Trophoblast cell (in vitro differentiated cells and primary cell): ENCODE measurements around the gene TIMP4.

ENCODE experiments used
- DNase-seq, 2 donors: peaks; one replicate each; pipeline ENCODE4 v3.0.0-alpha.2; 2016
- H2AFZ ChIP-seq: 2 replicates; pipeline ENCODE4 v1.6.1; 2013; ENCODE audit warnings: low read length, moderate library complexity, mild to moderate bottlenecking; ENCODE audit not compliant: insufficient read depth, poor library complexity
- H2AK5ac ChIP-seq: 2 replicates; pipeline ENCODE4 v1.6.1; 2013; ENCODE audit warnings: mild to moderate bottlenecking, low read length
- H2BK120ac ChIP-seq: 2 replicates; pipeline ENCODE4 v1.6.1; 2013; ENCODE audit warnings: low read length, mild to moderate bottlenecking, moderate library complexity; ENCODE audit not compliant: insufficient read depth, poor library complexity
- H2BK12ac ChIP-seq: 2 replicates; pipeline ENCODE4 v1.6.1; 2013; ENCODE audit warnings: mild to moderate bottlenecking, low read length, moderate library complexity
- H2BK5ac ChIP-seq: 2 replicates; pipeline ENCODE4 v1.6.1; 2013; ENCODE audit warnings: low read length, low read depth, moderate library complexity, mild to moderate bottlenecking; ENCODE audit not compliant: poor library complexity
- H3K14ac ChIP-seq: 2 replicates; pipeline ENCODE4 v1.6.1; 2013; ENCODE audit warnings: mild to moderate bottlenecking, low read length
- H3K18ac ChIP-seq: 2 replicates; pipeline ENCODE4 v1.6.1; 2013; ENCODE audit warnings: mild to moderate bottlenecking, low read length
- H3K23ac ChIP-seq: 2 replicates; pipeline ENCODE4 v1.6.1; 2013; ENCODE audit warnings: low read length
- H3K27ac ChIP-seq: 2 replicates; pipeline ENCODE4 v1.5.1; 2013; ENCODE audit warnings: low read depth, mild to moderate bottlenecking, inconsistent platforms, low read length, moderate library complexity
- H3K27me3 ChIP-seq: 2 replicates; pipeline ENCODE4 v1.6.1; 2013; ENCODE audit warnings: inconsistent platforms, mild to moderate bottlenecking, low read length, moderate library complexity; ENCODE audit not compliant: insufficient read depth
- H3K36me3 ChIP-seq, 2 experiments: 1 replicate in 1 of 2; 2 replicates in 1 of 2; pipeline ENCODE4 v1.6.1; 2013; ENCODE audit warnings: low read length in 2 of 2, mild to moderate bottlenecking in 2 of 2, moderate library complexity in 1 of 2; ENCODE audit not compliant: insufficient read depth in 2 of 2, control insufficient read depth in 1 of 2
- H3K4ac ChIP-seq: 2 replicates; pipeline ENCODE4 v1.6.1; 2013; ENCODE audit warnings: low read depth, mild to moderate bottlenecking, low read length, moderate library complexity
- H3K4me1 ChIP-seq, 2 experiments: 1 replicate in 1 of 2; 2 replicates in 1 of 2; pipeline ENCODE4 v1.6.1; 2013; ENCODE audit warnings: low read length in 2 of 2, mild to moderate bottlenecking in 2 of 2, moderate library complexity in 1 of 2; ENCODE audit not compliant: insufficient read depth in 2 of 2, control insufficient read depth in 1 of 2
- H3K4me2 ChIP-seq: 2 replicates; pipeline ENCODE4 v1.6.1; 2013; ENCODE audit warnings: inconsistent platforms, mild to moderate bottlenecking, low read length, moderate library complexity
- H3K4me3 ChIP-seq: 2 replicates; pipeline ENCODE4 v1.5.1; 2013; ENCODE audit warnings: mild to moderate bottlenecking, low read depth, low read length, inconsistent platforms
- H3K79me1 ChIP-seq: one replicate; pipeline ENCODE4 v1.6.1; 2013; ENCODE audit warnings: low read length
- H3K79me2 ChIP-seq: 2 replicates; pipeline ENCODE4 v1.6.1; 2013; ENCODE audit warnings: low read length, mild to moderate bottlenecking; ENCODE audit not compliant: control insufficient read depth, insufficient read depth, poor library complexity
- H3K9ac ChIP-seq: 2 replicates; pipeline ENCODE4 v1.6.1; 2013; ENCODE audit warnings: mild to moderate bottlenecking, low read length
- H3K9me3 ChIP-seq: 2 replicates; pipeline ENCODE4 v1.6.1; 2013; ENCODE audit warnings: low read depth, mild to moderate bottlenecking, control low read depth, inconsistent platforms, low read length; ENCODE audit not compliant: insufficient read depth
- H4K12ac ChIP-seq: 2 replicates; pipeline ENCODE4 v1.6.1; 2013; ENCODE audit warnings: low read depth, mild to moderate bottlenecking, low read length, moderate library complexity
- H4K8ac ChIP-seq: 2 replicates; pipeline ENCODE4 v1.6.1; 2013; ENCODE audit warnings: low read depth, mild to moderate bottlenecking, low read length, moderate library complexity
- H4K91ac ChIP-seq: one replicate; pipeline ENCODE4 v1.6.1; 2013; ENCODE audit warnings: low read depth, mild to moderate bottlenecking, low read length, moderate library complexity
- WGBS: extraction: QIAGEN DNeasy Blood & Tissue Kit; methylation state at CpG from one replicate; pipeline ENCODE4 v1.1.7; 2013; ENCODE audit warnings: missing lambda C conversion rate; ENCODE audit not compliant: insufficient read length, insufficient coverage; ENCODE audit errors: extremely low coverage; 5-methylcytosine and 5-hydroxymethylcytosine counted together

The TIMP4 gene

DNA sequence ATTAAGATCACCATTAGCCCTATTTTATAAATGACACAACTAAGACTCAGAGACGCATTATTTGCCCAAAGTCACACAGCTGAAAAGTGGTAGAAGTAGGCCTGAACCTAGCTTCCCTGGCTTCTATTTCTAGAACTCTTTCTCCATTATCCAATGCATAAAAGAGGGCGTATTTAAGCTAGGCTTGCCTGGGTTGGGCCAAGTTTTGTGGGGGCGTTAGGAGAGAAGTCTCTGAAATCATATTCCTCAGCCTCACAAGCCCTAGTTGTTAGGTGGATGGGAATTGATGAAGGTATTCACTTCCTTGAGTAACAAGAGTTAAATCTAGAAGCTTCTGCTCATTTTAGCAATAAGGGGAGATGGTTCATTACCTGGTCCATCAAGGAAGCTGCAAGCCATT, 22.3 kb downstream of the TIMP4 start:
- Histone ChIP-seq H3K27ac (no peak overlapping the region), H2BK12ac (no peak overlapping the region), H3K36me3 (no peaks in the 10 kb centered on the region), H2AFZ (no peak overlapping the region), H4K91ac (no peak overlapping the region), H3K4me3 (no peak overlapping the region), H4K8ac (no peak overlapping the region), H3K4me2 (no peak overlapping the region), H3K23ac (no peak overlapping the region), H3K4ac (no peak overlapping the region), H3K4me1 (peaks cover 0 to 2% of the 10 kb centered on the region in 2 experiments), H3K18ac (no peak overlapping the region), H3K9me3 (no peaks in the 10 kb centered on the region), H2BK120ac (no peak overlapping the region), H3K9ac (no peak overlapping the region), H3K79me2 (no peaks in the 10 kb centered on the region), H2AK5ac (no peak overlapping the region), H3K27me3 (no peaks in the 10 kb centered on the region), H2BK5ac (no peak overlapping the region), H4K12ac (no peak overlapping the region), H3K14ac (no peak overlapping the region), H3K79me1 (no peaks in the 10 kb centered on the region)
- DNase-seq: no peak
- no CpG with 5 or more reads among the region's 3 CpGs for WGBS

DNA sequence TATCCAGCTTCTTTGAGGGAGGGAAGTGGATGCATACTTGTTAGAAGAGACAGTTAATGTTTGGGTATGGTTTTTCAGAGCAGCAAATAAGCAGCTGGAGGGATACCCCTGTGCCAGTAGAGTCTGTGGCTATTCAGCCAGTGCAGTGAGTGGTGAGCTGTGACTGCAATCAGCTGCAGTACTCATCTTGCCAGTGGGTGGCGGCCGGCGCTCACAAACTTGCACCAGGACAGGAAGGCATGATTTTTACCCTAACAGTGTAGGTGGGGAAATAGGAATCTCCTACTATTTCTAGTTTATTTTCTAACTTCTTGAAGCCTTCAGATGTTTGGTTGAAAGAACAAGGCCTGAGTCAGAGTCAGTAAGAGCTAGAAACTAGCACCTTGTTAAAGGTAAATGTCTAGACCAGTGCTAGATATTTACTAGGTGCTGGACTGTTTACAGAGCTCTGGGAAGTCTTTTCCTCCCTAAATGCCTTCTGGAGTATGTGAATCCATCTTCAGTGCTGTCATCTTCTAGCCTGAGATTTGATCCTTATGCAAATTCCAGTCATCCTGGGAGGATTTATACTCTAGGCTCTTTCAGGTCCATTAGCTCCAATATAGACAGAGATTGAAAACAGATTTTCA, 23.6 kb downstream of the TIMP4 start:
- H2AK5ac ChIP-seq: no peak overlapping the region
- no peak overlapping the region for H3K23ac ChIP-seq
- H2BK120ac ChIP-seq: no peak overlapping the region
- H2BK12ac ChIP-seq: no peak overlapping the region
- H3K14ac ChIP-seq: no peak overlapping the region
- H3K27ac ChIP-seq: no peak overlapping the region
- H2BK5ac ChIP-seq: no peak overlapping the region
- no peaks in the 10 kb centered on the region for H3K4me1 ChIP-seq
- H3K4me3 ChIP-seq: no peak overlapping the region
- no peak overlapping the region for H4K8ac ChIP-seq
- no peak overlapping the region for H3K4ac ChIP-seq
- H4K91ac ChIP-seq: no peak overlapping the region
- H4K12ac ChIP-seq: no peak overlapping the region
- no peaks in the 10 kb centered on the region for H3K36me3 ChIP-seq
- peak; percentile 51 to 73 for DNase-seq
- H2AFZ ChIP-seq: no peak overlapping the region
- no CpG with 5 or more reads among the region's 3 CpGs for WGBS
- no peaks in the 10 kb centered on the region for H3K9me3 ChIP-seq
- no peak overlapping the region for H3K18ac ChIP-seq
- no peaks in the 10 kb centered on the region for H3K27me3 ChIP-seq
- no peak overlapping the region for H3K4me2 ChIP-seq
- no peak overlapping the region for H3K9ac ChIP-seq
- no peaks in the 10 kb centered on the region for H3K79me1 ChIP-seq
- H3K79me2 ChIP-seq: no peaks in the 10 kb centered on the region

DNA sequence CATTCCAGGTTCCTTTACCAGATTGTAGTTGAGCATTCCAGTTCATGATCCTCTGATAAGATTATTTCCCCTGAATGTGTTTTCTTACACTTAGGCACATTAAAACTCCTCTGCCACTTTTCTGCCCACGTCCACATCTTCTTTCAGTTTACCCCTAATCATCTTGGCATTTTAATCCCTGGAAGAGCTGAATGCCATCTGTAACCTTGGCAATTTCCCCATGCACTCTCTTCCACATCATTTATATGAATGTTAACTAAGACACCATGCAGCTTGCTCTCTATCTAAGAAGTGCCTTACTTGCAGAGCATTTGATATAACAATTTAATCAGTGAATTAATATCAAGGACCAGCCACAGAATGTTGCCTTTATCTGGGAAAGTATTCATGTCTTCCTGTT, 25.8 kb downstream of the TIMP4 start:
- WGBS: no CpG with 5 or more reads among the region's 1 CpG
- no peak overlapping the region for H2BK5ac ChIP-seq

DNA sequence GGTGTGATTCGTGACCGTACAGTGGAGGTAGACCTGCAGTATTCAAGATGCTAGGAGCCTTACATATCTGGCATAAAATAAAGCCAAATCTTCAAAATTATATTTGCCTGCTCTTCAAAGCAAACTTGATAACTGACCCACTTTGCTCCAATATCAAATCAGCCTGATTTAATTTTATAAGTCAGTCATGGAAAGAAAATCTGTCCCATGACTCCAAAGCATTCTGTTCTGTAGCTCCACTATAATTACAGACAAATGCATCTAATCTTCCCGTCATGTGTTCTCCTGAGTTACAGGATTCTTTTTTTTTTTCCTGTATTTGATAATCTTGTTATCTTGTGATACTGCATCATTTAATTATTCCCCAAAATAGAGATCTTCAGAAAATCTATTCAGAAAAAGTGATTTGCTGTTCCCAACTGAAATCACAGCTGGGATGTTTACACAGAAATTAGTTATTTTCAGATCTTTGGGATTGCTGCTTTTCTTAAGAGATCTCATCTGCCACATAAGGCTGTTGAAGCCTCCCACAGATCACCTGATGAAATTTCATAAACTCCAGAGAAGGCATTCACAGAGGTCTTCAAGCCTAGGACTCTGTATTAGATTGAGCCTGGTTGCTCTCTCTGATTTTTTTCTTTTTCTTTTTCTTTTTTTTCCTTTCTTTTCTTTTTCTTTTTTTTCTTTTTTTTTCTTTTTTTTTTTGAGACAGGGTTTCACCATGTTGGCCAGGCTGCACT, 27.2 kb downstream of the TIMP4 start:
- Histone ChIP-seq H3K4me2 (no peak overlapping the region), H3K4me1 (no peaks in the 10 kb centered on the region), H2AFZ (no peak overlapping the region), H2BK5ac (no peak overlapping the region), H3K79me1 (no peaks in the 10 kb centered on the region), H3K9ac (no peak overlapping the region), H4K8ac (no peak overlapping the region), H3K23ac (no peak overlapping the region), H3K14ac (no peak overlapping the region), H4K12ac (no peak overlapping the region), H4K91ac (no peak overlapping the region), H2AK5ac (no peak overlapping the region), H3K36me3 (no peaks in the 10 kb centered on the region), H3K79me2 (no peaks in the 10 kb centered on the region), H3K9me3 (no peaks in the 10 kb centered on the region), H2BK120ac (no peak overlapping the region), H2BK12ac (no peak overlapping the region), H3K27me3 (no peaks in the 10 kb centered on the region), H3K4me3 (no peak overlapping the region), H3K18ac (no peak overlapping the region), H3K4ac (no peak overlapping the region), H3K27ac (no peak overlapping the region)
- WGBS: no CpG with 5 or more reads among the region's 3 CpGs
- no peak for DNase-seq

More for the DNA sequence above, 25.8 kb downstream of the TIMP4 start:
- Histone ChIP-seq H3K9ac (no peak overlapping the region), H2BK120ac (no peak overlapping the region), H2AFZ (no peak overlapping the region), H3K27me3 (no peaks in the 10 kb centered on the region), H3K4me1 (no peaks in the 10 kb centered on the region), H3K36me3 (no peaks in the 10 kb centered on the region), H3K79me2 (no peaks in the 10 kb centered on the region), H3K4ac (no peak overlapping the region), H3K4me2 (no peak overlapping the region), H3K14ac (no peak overlapping the region), H3K79me1 (no peaks in the 10 kb centered on the region), H3K9me3 (no peaks in the 10 kb centered on the region), H3K23ac (no peak overlapping the region), H3K4me3 (no peak overlapping the region), H4K12ac (no peak overlapping the region), H2BK12ac (no peak overlapping the region), H2AK5ac (no peak overlapping the region), H4K91ac (no peak overlapping the region), H4K8ac (no peak overlapping the region), H3K27ac (no peak overlapping the region), H3K18ac (no peak overlapping the region)
- peak in 1 of 2 donors; percentile 32 for DNase-seq
